NOMO-1 (cell line): ENCODE measurements around the gene MAOB.
"Not testable (repeated sequence)": the region's sequence is repeated elsewhere in the genome, so short reads cannot be mapped to it uniquely, and the experiment has no call there.

ENCODE experiments used
- DNase-seq, 2 experiments: peaks; one replicate each; lab custom pipeline; 2025; ENCODE audit not compliant: unreplicated experiment in 2 of 2; lab: John Stamatoyannopoulos, UW

The MAOB gene

GRCh38 chrX:43785930-43786591, 96.2 kb downstream of the MAOB start:
- DNase-seq = no peak

DNA sequence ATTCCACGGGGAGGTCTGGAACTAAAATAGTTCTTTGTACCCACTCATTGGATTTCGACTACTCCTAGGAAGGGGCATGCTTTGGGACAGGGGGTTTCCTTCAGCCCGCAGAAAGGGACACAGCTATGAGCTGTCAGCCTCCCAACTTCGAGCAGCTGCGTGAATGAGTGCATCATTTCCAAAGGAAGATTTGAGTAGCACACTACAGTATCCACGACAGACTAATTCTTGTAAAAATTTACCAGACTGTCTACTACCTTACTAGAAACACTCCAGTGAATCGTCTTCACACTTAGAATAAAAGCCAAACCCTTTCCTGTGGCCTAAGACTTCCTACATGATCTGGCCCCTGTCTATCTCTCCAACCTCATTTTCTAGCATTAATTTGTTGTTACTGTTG, 124.2 kb downstream of the MAOB start:
- no peak for DNase-seq

DNA sequence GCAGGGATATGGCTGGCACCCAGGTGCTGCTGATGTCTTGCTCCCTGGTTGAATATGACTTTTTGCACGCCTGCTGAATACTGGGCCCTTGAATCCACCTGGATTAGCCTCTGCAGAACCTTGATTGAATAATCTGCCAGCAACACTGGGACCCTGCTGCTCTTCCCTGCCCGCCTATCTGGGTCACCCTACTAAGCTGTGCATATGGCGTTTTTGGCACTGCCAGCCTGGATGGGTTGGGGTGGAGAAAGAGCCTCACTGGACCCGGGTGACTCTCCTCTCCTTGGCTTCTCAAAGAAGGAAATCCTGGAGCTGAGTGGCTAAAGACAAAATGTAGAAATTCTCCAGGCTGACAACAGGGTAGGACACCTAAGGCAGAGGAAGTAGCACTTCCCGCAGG, 126.2 kb downstream of the MAOB start:
- no peak for DNase-seq

DNA sequence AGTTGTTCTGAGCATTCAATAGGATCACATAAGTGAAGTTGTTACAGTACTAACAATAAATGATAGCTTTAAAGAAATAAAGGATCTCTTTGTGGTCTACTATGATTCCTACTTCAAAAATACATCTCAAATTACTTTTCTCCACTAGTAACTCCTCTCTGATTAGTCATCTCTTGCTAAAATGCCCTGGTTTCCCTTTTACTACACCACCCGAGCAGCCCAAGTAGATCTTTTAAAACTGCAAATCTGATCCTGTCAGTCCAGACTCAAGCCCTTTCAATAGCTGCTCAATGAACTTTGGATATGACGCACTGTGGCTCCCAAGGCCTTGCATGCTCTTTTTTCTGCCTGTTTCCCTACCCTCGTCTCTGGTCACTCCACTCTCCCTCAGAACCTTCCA, 128.6 kb downstream of the MAOB start:
- DNase-seq = no peak

DNA sequence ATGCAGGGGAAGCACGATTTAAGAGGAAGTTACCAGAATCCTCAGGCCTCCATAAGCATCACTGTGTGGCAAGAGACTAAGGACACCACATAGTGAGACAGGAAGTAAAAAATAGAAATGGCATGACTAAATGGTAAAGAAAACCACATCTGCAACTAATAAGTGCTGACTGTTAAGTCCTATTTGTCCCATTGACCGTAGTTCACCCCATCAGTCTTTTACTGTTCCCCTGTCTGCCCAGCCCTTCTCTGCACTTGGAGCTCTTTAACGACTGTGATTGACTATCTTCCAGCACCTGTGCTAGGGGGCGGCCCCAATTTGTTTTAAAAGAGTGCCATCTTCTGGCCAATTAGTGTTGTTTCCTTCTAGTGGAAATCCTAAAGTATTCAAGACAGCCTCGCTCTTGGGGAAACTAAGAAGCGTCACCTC, 132.0 kb downstream of the MAOB start:
- DNase-seq = peak; percentile 66 to 71

DNA sequence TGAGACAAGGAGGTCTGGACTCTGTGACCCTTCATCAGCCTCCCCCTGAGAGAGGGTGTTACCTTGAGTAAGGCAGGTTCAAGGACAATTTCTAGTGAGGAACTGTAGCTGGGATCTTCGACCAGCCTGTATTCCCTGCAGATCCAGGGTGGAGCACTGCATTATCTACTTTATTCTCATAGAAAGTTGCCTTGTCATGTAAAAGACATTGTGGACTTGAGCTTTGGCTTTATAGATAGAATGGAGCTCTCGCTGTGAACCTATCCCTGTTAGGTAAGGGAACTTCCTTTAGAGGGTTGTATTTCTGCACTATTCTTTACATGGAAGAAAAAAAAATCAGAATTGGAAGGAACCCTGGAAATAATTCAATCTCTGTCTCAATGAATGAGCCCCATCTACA, 134.8 kb downstream of the MAOB start:
- no peak for DNase-seq

- no peak for DNase-seq
Observed at GRCh38 chrX:43745938-43746721, 136.1 kb downstream of the MAOB start.

GRCh38 chrX:43744284-43744683, 138.0 kb downstream of the MAOB start:
- no peak for DNase-seq

DNA sequence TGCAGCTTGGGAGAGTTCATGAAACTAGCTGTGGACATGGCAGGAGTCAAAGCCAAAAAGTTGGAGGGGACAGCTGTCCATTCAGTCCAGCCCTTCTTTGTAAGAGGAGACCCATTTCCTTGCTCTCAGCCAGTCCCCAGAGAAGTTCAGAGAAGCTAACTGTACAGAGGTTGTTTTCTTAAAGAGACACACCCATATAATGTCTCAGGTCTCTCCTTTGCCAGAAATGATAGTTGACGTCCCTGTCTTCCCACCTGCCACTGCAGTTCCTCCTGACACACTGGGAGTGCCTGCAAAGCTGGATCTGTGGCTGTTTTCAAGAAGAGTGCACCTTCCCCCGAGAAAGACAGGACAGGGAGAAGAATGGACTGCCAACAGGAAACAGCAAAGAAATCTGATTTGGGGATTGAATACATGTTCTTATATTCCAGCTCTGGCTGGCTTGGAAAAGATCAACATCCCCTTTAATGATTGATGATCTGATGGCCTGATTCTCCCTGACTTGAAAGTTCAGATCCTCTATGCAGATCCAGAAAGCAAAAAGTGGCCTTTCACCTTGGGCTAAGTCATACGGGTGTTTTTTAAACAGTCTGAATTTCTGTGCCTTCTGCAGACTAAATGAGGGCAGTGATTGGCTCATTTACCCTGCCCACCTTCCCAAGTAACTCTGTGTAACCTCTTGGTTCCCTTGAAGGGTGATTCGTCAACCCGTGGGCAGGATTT, 139.0 kb downstream of the MAOB start:
- DNase-seq = no peak

- no peak for DNase-seq
Observed at GRCh38 chrX:43741843-43742573, 140.2 kb downstream of the MAOB start.

DNA sequence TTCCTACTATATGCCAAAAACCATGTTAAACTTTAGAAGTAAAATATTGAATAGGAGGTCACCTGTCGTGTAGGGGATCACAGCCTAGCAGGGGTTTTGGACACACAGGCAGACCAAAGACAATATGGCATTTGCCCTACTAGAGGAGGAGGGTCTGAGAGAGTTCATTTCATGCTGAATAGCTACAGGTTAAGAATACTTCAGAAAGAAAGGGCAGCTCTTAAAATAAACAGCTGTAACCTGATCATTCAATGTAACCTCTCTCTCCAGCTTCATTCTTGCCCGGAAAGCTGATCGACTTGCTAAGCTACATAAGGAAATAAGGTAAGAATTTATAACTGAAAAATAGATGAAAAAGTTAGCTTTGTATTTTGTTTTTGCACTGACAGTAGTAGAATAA, 146.3 kb downstream of the MAOB start:
- DNase-seq = no peak

- no peak for DNase-seq
Observed at GRCh38 chrX:43735534-43735933, 146.7 kb downstream of the MAOB start.

DNA sequence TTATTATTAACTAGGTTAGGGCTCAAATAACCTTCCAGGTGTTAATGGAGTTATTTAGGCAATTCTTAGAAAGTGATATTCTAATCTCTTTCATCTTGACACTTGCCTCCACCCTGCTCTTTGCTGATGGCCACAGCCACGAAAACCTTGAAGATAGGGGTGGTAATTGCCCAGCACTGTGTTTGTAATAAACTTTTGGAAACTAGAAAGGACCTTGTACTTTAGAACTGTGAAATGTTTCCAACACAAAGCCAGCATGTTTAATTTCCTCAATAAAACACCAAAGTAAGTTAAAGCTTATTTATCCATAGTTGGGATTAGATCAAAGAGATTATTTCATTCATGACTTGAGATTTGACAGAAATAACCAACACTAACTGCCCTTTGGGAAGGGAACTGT, 147.8 kb downstream of the MAOB start:
- no peak for DNase-seq

- DNase-seq = no peak
Observed at GRCh38 chrX:43733699-43734098, 148.6 kb downstream of the MAOB start.

- no peak for DNase-seq
Observed at GRCh38 chrX:43731086-43731485, 151.2 kb downstream of the MAOB start.

DNA sequence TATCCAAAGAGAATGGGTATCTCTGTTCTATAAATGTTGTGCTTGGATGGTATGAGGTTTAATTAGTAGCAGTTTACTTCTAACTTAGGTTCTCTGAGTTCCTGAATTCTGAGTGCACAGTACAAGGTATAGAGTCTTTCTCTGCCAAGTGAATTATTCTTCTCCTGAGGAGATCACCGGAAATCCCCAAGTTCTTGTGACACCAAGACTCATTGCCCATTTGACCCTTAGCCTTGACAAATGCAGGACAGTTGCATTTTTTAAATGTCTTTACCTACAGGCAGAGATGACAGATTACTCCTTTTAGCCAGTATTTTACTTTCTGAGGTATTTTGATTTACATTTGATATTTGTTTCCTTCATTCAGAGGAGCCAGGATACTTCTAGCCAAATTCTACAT, 153.3 kb downstream of the MAOB start:
- no peak for DNase-seq

DNA sequence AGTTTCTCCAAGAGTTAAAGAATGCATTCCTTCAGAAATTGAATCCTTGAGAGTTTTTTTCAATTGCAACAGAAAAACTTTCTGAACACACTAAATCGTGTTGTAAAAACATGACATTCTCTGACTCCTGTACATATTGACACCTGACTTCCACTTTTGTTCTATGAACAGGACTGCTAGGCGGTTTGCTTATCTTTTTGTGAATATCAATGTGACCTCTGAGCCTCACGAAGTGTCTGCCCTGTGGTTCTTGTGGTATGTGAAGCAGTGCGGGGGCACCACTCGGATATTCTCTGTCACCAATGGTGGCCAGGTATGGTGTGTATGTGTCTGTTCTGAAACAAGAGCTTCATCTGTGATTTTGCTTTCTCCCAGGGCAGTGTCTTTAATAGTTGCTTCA, 154.2 kb downstream of the MAOB start:
- no peak for DNase-seq

DNA sequence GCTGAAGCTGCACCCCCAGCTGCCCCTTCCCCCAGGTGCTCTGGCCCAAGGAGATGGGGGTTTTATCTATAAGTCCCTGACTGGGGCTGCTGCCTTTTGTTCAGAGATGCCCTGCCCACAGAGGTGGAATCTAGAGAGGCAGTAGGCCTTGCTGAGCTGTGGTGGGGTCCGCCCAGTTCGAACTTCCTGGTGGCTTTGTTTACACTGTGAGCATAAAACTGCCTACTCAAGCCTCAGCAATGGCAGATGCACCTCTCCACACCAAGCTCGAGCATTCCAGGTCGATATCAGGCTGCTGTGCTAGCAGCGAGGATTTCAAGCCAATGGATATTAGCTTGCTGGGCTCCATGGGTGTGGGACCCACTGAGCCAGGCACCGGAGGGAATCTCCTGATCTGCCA, 155.0 kb downstream of the MAOB start:
- DNase-seq = not testable (repeated sequence)

GRCh38 chrX:43725227-43725626, 157.0 kb downstream of the MAOB start:
- not testable (repeated sequence) for DNase-seq

DNA sequence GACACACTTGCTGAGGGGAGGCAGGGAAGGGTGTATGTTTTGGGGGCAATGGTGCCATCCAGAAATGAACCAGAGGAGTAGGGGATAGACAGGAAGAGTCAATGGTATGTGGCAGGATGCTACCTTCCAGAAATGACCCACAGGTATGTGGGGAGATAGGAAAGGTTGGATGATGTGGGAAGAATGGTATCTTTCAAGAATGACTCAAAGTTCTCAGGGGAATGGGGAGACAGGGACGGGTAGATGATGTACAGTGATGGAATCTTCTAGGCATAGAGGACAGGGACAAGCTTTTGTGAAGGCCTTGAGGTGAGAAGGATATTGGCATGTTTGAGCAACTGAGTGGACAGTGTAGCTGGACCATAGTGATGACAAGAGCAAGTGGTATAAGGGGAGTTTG, 161.3 kb downstream of the MAOB start:
- no peak for DNase-seq

- no peak for DNase-seq
Observed at GRCh38 chrX:43720082-43720481, 162.2 kb downstream of the MAOB start.
